GM12878 (cell line): ENCODE data around the gene ANKDD1B.

Source experiments
- ASH2L ChIP-seq: fragments of 300-600, 200-600 bp; sonication (generic); IDR thresholded peaks from 2 replicates; pipeline ENCODE4 v1.6.1; 2017; ENCODE audit warnings: low read depth, mild to moderate bottlenecking, borderline replicate concordance
- EP300 ChIP-seq, 2 experiments: fragments of 150-350 bp in 1 of 2; IDR thresholded peaks; 2 replicates each; pipeline ENCODE4 v1.6.1; 2011 to 2012; ENCODE audit warnings: low read depth in 2 of 2, low read length in 2 of 2, borderline replicate concordance in 1 of 2, improper control_type of control experiment in 1 of 2, inconsistent platforms in 1 of 2; ENCODE audit not compliant: control insufficient read depth in 1 of 2
- GABPA ChIP-seq: IDR thresholded peaks from 2 replicates; pipeline ENCODE4 v1.6.1; 2014; ENCODE audit warnings: antibody characterized with exemption, low read depth, mild to moderate bottlenecking, inconsistent platforms
- PAX8 ChIP-seq: fragments of 450-650 bp; IDR thresholded peaks from 2 replicates; pipeline ENCODE4 v1.6.1; 2017; ENCODE audit warnings: mild to moderate bottlenecking, moderate library complexity
- POLR2A ChIP-seq: IDR thresholded peaks from 2 replicates; pipeline ENCODE4 v1.6.1; 2011; ENCODE audit warnings: low read depth, mild to moderate bottlenecking, low read length
- POLR2AphosphoS2 ChIP-seq: IDR thresholded peaks from 2 replicates; pipeline ENCODE4 v1.6.1; 2011; ENCODE audit warnings: low read depth, mild to moderate bottlenecking, low read length, improper control_type of control experiment, moderate library complexity
- POLR2AphosphoS5 ChIP-seq: IDR thresholded peaks from 2 replicates; pipeline ENCODE4 v1.6.1; 2011; ENCODE audit warnings: mild to moderate bottlenecking, low read length, inconsistent platforms
- SMAD1 ChIP-seq: fragments of 450-650 bp; IDR thresholded peaks from 2 replicates; pipeline ENCODE4 v1.6.1; 2018; ENCODE audit warnings: mild to moderate bottlenecking, low read depth; ENCODE audit not compliant: partially characterized antibody
- TARDBP ChIP-seq: IDR thresholded peaks from 2 replicates; pipeline ENCODE4 v1.6.1; 2016; ENCODE audit warnings: borderline replicate concordance
- YY1 ChIP-seq: IDR thresholded peaks from 2 replicates; pipeline ENCODE4 v1.6.1; 2011; ENCODE audit warnings: low read depth, mild to moderate bottlenecking, low read length
- TF ChIP-seq, protein P1 (sequence below), 3 experiments: IDR thresholded peaks in 2 of 3; conservative IDR thresholded peaks in 1 of 3; 2 replicates each; pipeline ENCODE4 v1.5.1; 2011; ENCODE audit warnings: low read depth in 3 of 3, low read length in 3 of 3, mild to moderate bottlenecking in 3 of 3, control low read depth in 2 of 3, moderate library complexity in 2 of 3, inconsistent platforms in 1 of 3, mixed read lengths in 1 of 3; ENCODE audit not compliant: control insufficient read depth in 2 of 3, insufficient read depth in 1 of 3; ENCODE audit errors: extremely low read depth in 1 of 3
- TF ChIP-seq, protein P2 (sequence below): fragments of 450-650 bp; IDR thresholded peaks from 2 replicates; pipeline ENCODE4 v1.6.1; 2016; ENCODE audit warnings: mild to moderate bottlenecking

DNA sequence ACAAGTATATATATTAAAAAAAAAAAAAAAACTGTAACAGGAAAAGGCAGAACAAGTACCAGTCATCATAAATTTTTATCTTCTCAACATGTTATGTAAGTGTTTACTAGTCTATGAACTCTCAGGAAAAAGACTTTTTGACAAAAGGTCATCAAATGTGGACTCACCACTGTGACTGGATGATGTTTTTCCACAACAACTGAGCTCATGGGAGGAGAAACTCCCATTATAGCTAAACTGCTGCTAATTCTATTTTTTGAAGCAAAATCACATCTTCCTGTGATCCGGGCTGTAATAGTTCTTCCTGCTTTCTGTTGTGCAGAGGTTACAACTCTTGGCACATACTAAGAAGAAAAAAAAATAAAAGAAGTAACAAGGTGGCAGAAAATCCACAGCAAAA is 66.4 kb downstream of the ANKDD1B start:
- TF ChIP-seq ASH2L (no peak), GABPA (no peak), POLR2A (no peak), POLR2AphosphoS2 (no peak), POLR2AphosphoS5 (no peak), YY1 (no peak), SMAD1 (no peak), PAX8 (no peak), EP300 (IDR thresholded peaks at IDR 0.05; ENCODE audit: borderline replicate concordance in 1 of 2, control insufficient read depth in 1 of 2, low read depth in 2 of 2, low read length in 2 of 2) (no peak), TARDBP (no peak)
- TF ChIP-seq, protein P1, sequence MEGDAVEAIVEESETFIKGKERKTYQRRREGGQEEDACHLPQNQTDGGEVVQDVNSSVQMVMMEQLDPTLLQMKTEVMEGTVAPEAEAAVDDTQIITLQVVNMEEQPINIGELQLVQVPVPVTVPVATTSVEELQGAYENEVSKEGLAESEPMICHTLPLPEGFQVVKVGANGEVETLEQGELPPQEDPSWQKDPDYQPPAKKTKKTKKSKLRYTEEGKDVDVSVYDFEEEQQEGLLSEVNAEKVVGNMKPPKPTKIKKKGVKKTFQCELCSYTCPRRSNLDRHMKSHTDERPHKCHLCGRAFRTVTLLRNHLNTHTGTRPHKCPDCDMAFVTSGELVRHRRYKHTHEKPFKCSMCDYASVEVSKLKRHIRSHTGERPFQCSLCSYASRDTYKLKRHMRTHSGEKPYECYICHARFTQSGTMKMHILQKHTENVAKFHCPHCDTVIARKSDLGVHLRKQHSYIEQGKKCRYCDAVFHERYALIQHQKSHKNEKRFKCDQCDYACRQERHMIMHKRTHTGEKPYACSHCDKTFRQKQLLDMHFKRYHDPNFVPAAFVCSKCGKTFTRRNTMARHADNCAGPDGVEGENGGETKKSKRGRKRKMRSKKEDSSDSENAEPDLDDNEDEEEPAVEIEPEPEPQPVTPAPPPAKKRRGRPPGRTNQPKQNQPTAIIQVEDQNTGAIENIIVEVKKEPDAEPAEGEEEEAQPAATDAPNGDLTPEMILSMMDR (IDR thresholded peaks at IDR 0.05 in 2 of 3, conservative IDR thresholded peaks at IDR 0.05 in 1 of 3; ENCODE audit: control insufficient read depth in 2 of 3, extremely low read depth in 1 of 3, insufficient read depth in 1 of 3, low read depth in 3 of 3, low read length in 3 of 3), result no peak
- TF ChIP-seq, protein P2, sequence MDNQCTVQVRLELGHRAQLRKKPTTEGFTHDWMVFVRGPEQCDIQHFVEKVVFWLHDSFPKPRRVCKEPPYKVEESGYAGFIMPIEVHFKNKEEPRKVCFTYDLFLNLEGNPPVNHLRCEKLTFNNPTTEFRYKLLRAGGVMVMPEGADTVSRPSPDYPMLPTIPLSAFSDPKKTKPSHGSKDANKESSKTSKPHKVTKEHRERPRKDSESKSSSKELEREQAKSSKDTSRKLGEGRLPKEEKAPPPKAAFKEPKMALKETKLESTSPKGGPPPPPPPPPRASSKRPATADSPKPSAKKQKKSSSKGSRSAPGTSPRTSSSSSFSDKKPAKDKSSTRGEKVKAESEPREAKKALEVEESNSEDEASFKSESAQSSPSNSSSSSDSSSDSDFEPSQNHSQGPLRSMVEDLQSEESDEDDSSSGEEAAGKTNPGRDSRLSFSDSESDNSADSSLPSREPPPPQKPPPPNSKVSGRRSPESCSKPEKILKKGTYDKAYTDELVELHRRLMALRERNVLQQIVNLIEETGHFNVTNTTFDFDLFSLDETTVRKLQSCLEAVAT, result no peak
